ENCODE data around the gene WDR86.

- TF ChIP-seq CEBPB (IDR thresholded peaks at IDR 0.05; ENCODE audit: low read depth, low read length), result no peak
- no peak for TF ChIP-seq RXRA (IDR thresholded peaks at IDR 0.05; ENCODE audit: insufficient read depth, low read depth, low read length)
- no peak for TF ChIP-seq RFX5 (IDR thresholded peaks at IDR 0.05; ENCODE audit: borderline replicate concordance, low read depth, low read length)
- TF ChIP-seq POLR2A (IDR thresholded peaks at IDR 0.05; ENCODE audit: control extremely low read depth in 1 of 2, low read depth in 2 of 2, low read length in 2 of 2), result no peak
- TF ChIP-seq POLR2AphosphoS5 (IDR thresholded peaks at IDR 0.05; ENCODE audit: low read depth, low read length), result no peak
- TF ChIP-seq CTCF (IDR thresholded peaks at IDR 0.05; ENCODE audit: control extremely low read depth in 1 of 3, insufficient read depth in 1 of 3, low read depth in 1 of 3, low read length in 3 of 3), result no peak
- TF ChIP-seq RAD21 (IDR thresholded peaks at IDR 0.05 in 1 of 2, conservative IDR thresholded peaks at IDR 0.05 in 1 of 2; ENCODE audit: low read depth in 2 of 2, low read length in 2 of 2), result no peak
- TF ChIP-seq EGR1 (IDR thresholded peaks at IDR 0.05; ENCODE audit: borderline replicate concordance, low read depth, low read length), result no peak
- no peak for TF ChIP-seq CHD7 (IDR thresholded peaks at IDR 0.05; ENCODE audit: insufficient replicate concordance, low read length)
- TF ChIP-seq USF2 (IDR thresholded peaks at IDR 0.05; ENCODE audit: low read length), result no peak
- TF ChIP-seq TAF1 (IDR thresholded peaks at IDR 0.05; ENCODE audit: low read depth, low read length), result no peak
- no peak for TF ChIP-seq EZH2 (IDR thresholded peaks at IDR 0.05; ENCODE audit: low read depth, low read length, severe bottlenecking)
Measured at GRCh38 chr7:151394076-151395035, 15.5 kb downstream of the WDR86 start.
